ENCODE results near the gene IRF4. TPM values are rescaled to one million over a fixed set of nuclear protein-coding genes. Genes with fewer than 3 reads are reported as not detected.

IRF4 gene
- total and polyA plus RNA-seq, 10 donors: 8.7 to 91.3 (median 46.3) TPM

GRCh38 chr6:449486-450419 lies 58.2 kb downstream of the IRF4 start:
- 91 to 96% (median 92%) methylated on average over 33 to 62 of the region's 62 CpGs for WGBS, 5 donors
- peak; percentile 71 for DNase-seq
- intact Hi-C loops (cut with DNase I; ENCODE audit: low total_unique reads): no loop called here
- H3K27me3 ChIP-seq (replicated peaks in 1 of 7): peaks cover 0 to 19% (median 0%) of the 10 kb centered on the region in 7 donors
- no peak overlapping the region for H3K4me3 ChIP-seq
- no peak overlapping the region for H3K27ac ChIP-seq
- peaks cover 0 to 4% (median 0%) of the 10 kb centered on the region in 8 donors for H3K9me3 ChIP-seq
- TF ChIP-seq POLR2AphosphoS5 (IDR thresholded peaks at IDR 0.05) (no peak), POLR2A (IDR thresholded peaks at IDR 0.05) (no peak)
- H3K36me3 ChIP-seq: no peaks in the 10 kb centered on the region
- peaks cover 0 to 29% (median 6%) of the 10 kb centered on the region in 6 donors for H3K4me1 ChIP-seq

- H3K27ac ChIP-seq: no peak overlapping the region
- intact Hi-C loops (cut with DNase I; ENCODE audit: low total_unique reads): no loop called here
- H3K9me3 ChIP-seq: peaks cover 0 to 4% (median 0%) of the 10 kb centered on the region in 8 donors
- H3K4me1 ChIP-seq: peaks cover 0 to 15% (median 4%) of the 10 kb centered on the region in 6 donors
- H3K27me3 ChIP-seq (replicated peaks in 1 of 7): peaks cover 0 to 13% (median 0%) of the 10 kb centered on the region in 7 donors
- peak; percentile 47 for DNase-seq
- TF ChIP-seq POLR2AphosphoS5 (IDR thresholded peaks at IDR 0.05) (no peak), CTCF (IDR thresholded peaks at IDR 0.05 in 8 of 11, conservative IDR thresholded peaks at IDR 0.05 in 3 of 11) (no peak)
- 85 to 94% (median 94%) methylated on average over 12 of the region's 12 CpGs for WGBS, 5 donors
- H3K4me3 ChIP-seq: no peak overlapping the region
- H3K36me3 ChIP-seq: no peaks in the 10 kb centered on the region
These were observed 59.8 kb downstream of the IRF4 start for GRCh38 chr6:451336-451735.

- Histone ChIP-seq H3K9me3 (peaks cover 0 to 4% (median 0%) of the 10 kb centered on the region in 8 donors), H3K4me3 (no peak overlapping the region), H3K27me3 (replicated peaks in 1 of 7) (peaks cover 0 to 11% (median 0%) of the 10 kb centered on the region in 7 donors), H3K4me1 (peaks cover 0 to 10% (median 1%) of the 10 kb centered on the region in 6 donors), H3K27ac (no peak overlapping the region), H3K36me3 (no peaks in the 10 kb centered on the region)
- intact Hi-C loops (cut with DNase I; ENCODE audit: low total_unique reads): no loop called here
- TF ChIP-seq CTCF (IDR thresholded peaks at IDR 0.05 in 8 of 11, conservative IDR thresholded peaks at IDR 0.05 in 3 of 11) (no peak), POLR2A (IDR thresholded peaks at IDR 0.05) (no peak)
- no peak for DNase-seq
- 92 to 97% (median 96%) methylated on average over 8 of the region's 8 CpGs for WGBS, 5 donors
These were observed 60.3 kb downstream of the IRF4 start for GRCh38 chr6:451847-452246.

GRCh38 chr6:452301-453067 lies 60.9 kb downstream of the IRF4 start:
- Histone ChIP-seq H3K9me3 (peaks cover 0 to 4% (median 0%) of the 10 kb centered on the region in 8 donors), H3K4me3 (no peak overlapping the region), H3K4me1 (peaks cover 0 to 6% (median 0%) of the 10 kb centered on the region in 6 donors), H3K27me3 (replicated peaks in 1 of 7) (peaks cover 0 to 4% (median 0%) of the 10 kb centered on the region in 7 donors), H3K27ac (no peak overlapping the region), H3K36me3 (no peaks in the 10 kb centered on the region)
- intact Hi-C loops (cut with DNase I; ENCODE audit: low total_unique reads): no loop called here
- 81 to 89% (median 85%) methylated on average over 6 to 9 of the region's 9 CpGs for WGBS, 5 donors
- DNase-seq: no peak
- no peak for TF ChIP-seq CTCF (IDR thresholded peaks at IDR 0.05 in 8 of 11, conservative IDR thresholded peaks at IDR 0.05 in 3 of 11)
- TF ChIP-seq POLR2A (IDR thresholded peaks at IDR 0.05): no peak
- no peak for TF ChIP-seq POLR2AphosphoS5 (IDR thresholded peaks at IDR 0.05)
